ENCODE measurements around the gene SPDEF. TPM values are rescaled to one million over a fixed set of nuclear protein-coding genes. Genes with fewer than 3 reads are reported as not detected.

The SPDEF gene
- total RNA-seq, 4 donors from 2014 or later = 9.1 to 47.9 (median 28.7) TPM

GRCh38 chr6:34521463-34522285 is 34.5 kb downstream of the SPDEF start:
- no peak overlapping the region for H3K4me3 ChIP-seq (ENCODE audit: low read depth, poor library complexity, severe bottlenecking)
- intact Hi-C loops (cut with DNase I; ENCODE audit: low total_unique reads) = no loop called here
- TF ChIP-seq POLR2A (IDR thresholded peaks at IDR 0.05) (no peak), CTCF (IDR thresholded peaks at IDR 0.05) (no peak)
- WGBS, 2 donors = 89 to 93% methylated on average over 28 of the region's 28 CpGs
- no peak for DNase-seq (ENCODE audit: low spot score in 2 of 2)

GRCh38 chr6:34520645-34521462 is 35.3 kb downstream of the SPDEF start:
- H3K4me3 ChIP-seq (ENCODE audit: low read depth, poor library complexity, severe bottlenecking) = no peak overlapping the region
- TF ChIP-seq CTCF (IDR thresholded peaks at IDR 0.05) = no peak
- TF ChIP-seq POLR2A (IDR thresholded peaks at IDR 0.05) = no peak
- intact Hi-C loops (cut with DNase I; ENCODE audit: low total_unique reads) = no loop called here
- no peak for DNase-seq (ENCODE audit: low spot score in 2 of 2)
- 84 to 87% methylated on average over 24 of the region's 24 CpGs for WGBS, 2 donors

GRCh38 chr6:34519971-34520644 is 36.0 kb downstream of the SPDEF start:
- DNase-seq (ENCODE audit: low spot score in 2 of 2) = no peak
- 88 to 94% methylated on average over 8 of the region's 8 CpGs for WGBS, 2 donors
- intact Hi-C loops (cut with DNase I; ENCODE audit: low total_unique reads) = no loop called here
- no peak for TF ChIP-seq CTCF (IDR thresholded peaks at IDR 0.05)
- TF ChIP-seq POLR2A (IDR thresholded peaks at IDR 0.05) = no peak
- no peak overlapping the region for H3K4me3 ChIP-seq (ENCODE audit: low read depth, poor library complexity, severe bottlenecking)

- 88% methylated on average over 4 of the region's 4 CpGs for WGBS, 2 donors
- no peak overlapping the region for H3K4me3 ChIP-seq (ENCODE audit: low read depth, poor library complexity, severe bottlenecking)
- intact Hi-C loops (cut with DNase I; ENCODE audit: low total_unique reads) = no loop called here
- DNase-seq (ENCODE audit: low spot score in 2 of 2) = no peak
- TF ChIP-seq CTCF (IDR thresholded peaks at IDR 0.05) = no peak
- TF ChIP-seq POLR2A (IDR thresholded peaks at IDR 0.05) = no peak
Measured at GRCh38 chr6:34518669-34519365, 37.3 kb downstream of the SPDEF start.

- no peak overlapping the region for H3K4me3 ChIP-seq (ENCODE audit: low read depth, poor library complexity, severe bottlenecking)
- TF ChIP-seq POLR2A (IDR thresholded peaks at IDR 0.05) (no peak), CTCF (IDR thresholded peaks at IDR 0.05) (no peak)
- intact Hi-C loops (cut with DNase I; ENCODE audit: low total_unique reads) = no loop called here
- DNase-seq (ENCODE audit: low spot score in 2 of 2) = no peak
- 85 to 86% methylated on average over 6 to 8 of the region's 8 CpGs for WGBS, 2 donors
Measured at GRCh38 chr6:34517966-34518365, 38.2 kb downstream of the SPDEF start.

All from lower leg skin (tissue), 4 donors.